SU-DHL-6 (cell line): ENCODE measurements around the gene INSIG1.

Experiments used
- H2AFZ ChIP-seq: fragments of 200-600 bp; sonication (generic); 2 replicates; pipeline ENCODE4 v1.6.1; 2014; ENCODE audit warnings: low read depth, mild to moderate bottlenecking, moderate library complexity, mixed read lengths, antibody characterized with exemption, low read length; ENCODE audit not compliant: severe bottlenecking
- H3F3A ChIP-seq: fragments of 200-600 bp; shearing (Covaris generic); 2 replicates; pipeline ENCODE4 v1.6.0; 2016; ENCODE audit warnings: antibody characterized with exemption, mild to moderate bottlenecking; ENCODE audit not compliant: insufficient read depth
- H3K27ac ChIP-seq: fragments of 200-600 bp; sonication (generic); 2 replicates; pipeline ENCODE4 v1.5.1; 2016; ENCODE audit warnings: low read depth, mild to moderate bottlenecking, low read length, moderate library complexity, mixed read lengths
- H3K27me3 ChIP-seq: fragments of 200-600 bp; sonication (generic), shearing (Covaris generic); 2 replicates; pipeline ENCODE4 v1.6.0; 2014; ENCODE audit warnings: mild to moderate bottlenecking, low read length
- H3K36me3 ChIP-seq: fragments of 200-600 bp; sonication (generic); 2 replicates; pipeline ENCODE4 v1.6.1; 2014; ENCODE audit warnings: mild to moderate bottlenecking, low read length, mixed read lengths
- H3K4me2 ChIP-seq: fragments of 300-600, 200-600 bp; shearing (Covaris generic), sonication (generic); 2 replicates; pipeline ENCODE4 v1.6.0; 2014; ENCODE audit warnings: low read length, low read depth, mild to moderate bottlenecking; ENCODE audit not compliant: poor library complexity, severe bottlenecking
- H3K4me3 ChIP-seq: fragments of 200-600 bp; sonication (generic); 2 replicates; pipeline ENCODE4 v1.5.1; 2014; ENCODE audit warnings: antibody characterized with exemption, low read length, mild to moderate bottlenecking, mixed read lengths; ENCODE audit not compliant: insufficient read depth, poor library complexity, severe bottlenecking
- H3K79me2 ChIP-seq: fragments of 200-600 bp; sonication (generic); 2 replicates; pipeline ENCODE4 v1.6.1; 2014; ENCODE audit warnings: mild to moderate bottlenecking, low read length, moderate library complexity; ENCODE audit not compliant: insufficient read depth
- H3K9ac ChIP-seq: fragments of 200-600 bp; sonication (generic); 2 replicates; pipeline ENCODE4 v1.7.0; 2014; ENCODE audit warnings: mild to moderate bottlenecking, low read length
- H3K9me2 ChIP-seq: fragments of 200-600 bp; sonication (generic); replicated peaks from 2 replicates; pipeline ENCODE4 v1.6.1; 2014; ENCODE audit warnings: low read length; ENCODE audit not compliant: insufficient read depth
- H3K9me3 ChIP-seq: fragments of 200-600 bp; sonication (generic); 2 replicates; pipeline ENCODE4 v1.6.1; 2014; ENCODE audit warnings: low read length, mixed read lengths; ENCODE audit not compliant: insufficient read depth
- H4K20me1 ChIP-seq: fragments of 200-600 bp; sonication (generic); 2 replicates; pipeline ENCODE4 v1.6.1; 2014; ENCODE audit warnings: low read depth, mild to moderate bottlenecking, antibody characterized with exemption, low read length, moderate library complexity, mixed read lengths
- CTCF ChIP-seq: fragments of 200-600 bp; sonication (generic); IDR thresholded peaks from one replicate; pipeline ENCODE4 v1.5.1; 2017; ENCODE audit warnings: antibody characterized with exemption, mild to moderate bottlenecking, low read length, moderate library complexity; ENCODE audit not compliant: insufficient read depth, poor library complexity, severe bottlenecking
- EZH2phosphoT487 ChIP-seq: fragments of 200-600 bp; sonication (generic), shearing (Covaris generic); conservative IDR thresholded peaks from 2 replicates; pipeline ENCODE4 v1.6.1; 2018; ENCODE audit warnings: mild to moderate bottlenecking, antibody characterized with exemption, low read length, moderate library complexity, mixed read lengths

The INSIG1 gene

DNA sequence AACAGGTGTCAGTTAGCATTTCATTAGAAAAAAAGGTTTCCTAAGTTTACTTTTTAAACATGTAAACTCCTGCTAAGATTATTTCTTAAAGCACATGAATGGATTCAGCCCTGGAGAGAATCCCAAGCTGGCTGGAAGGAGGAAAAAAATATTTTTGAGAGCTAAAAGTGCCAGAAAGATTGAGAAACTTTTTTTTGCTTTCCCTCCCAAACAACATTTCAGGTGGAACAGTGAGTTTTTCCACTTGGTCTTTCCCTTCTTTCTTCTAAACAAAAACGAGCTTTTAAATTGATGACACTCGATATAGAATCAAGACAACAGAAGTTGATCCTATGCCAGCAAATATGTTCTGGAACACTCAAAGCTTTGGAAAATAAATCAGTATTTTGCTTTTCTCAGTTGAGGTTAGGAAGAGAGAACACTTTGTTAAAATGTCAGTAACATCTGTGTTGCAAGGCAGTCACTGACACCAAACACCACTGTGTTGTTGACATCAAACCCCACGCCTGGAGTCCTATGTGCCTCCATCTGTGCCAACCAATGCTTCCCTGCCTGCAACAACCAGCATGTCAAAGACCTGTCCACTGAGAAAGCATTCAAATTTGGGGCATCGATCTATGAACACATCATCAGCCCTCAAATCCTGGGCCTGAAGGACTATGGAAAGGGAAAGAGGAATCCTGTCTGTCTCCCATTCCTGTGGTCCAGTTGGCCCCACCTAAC is 22.9 kb upstream of the INSIG1 start:
- Histone ChIP-seq H3K4me3 (no peak overlapping the region), H3K9me3 (no peaks in the 10 kb centered on the region), H3K27me3 (no peaks in the 10 kb centered on the region), H3K36me3 (no peaks in the 10 kb centered on the region), H2AFZ (no peak overlapping the region), H3K9me2 (no peaks in the 10 kb centered on the region), H3F3A (no peaks in the 10 kb centered on the region), H3K27ac (no peak overlapping the region), H3K79me2 (no peaks in the 10 kb centered on the region), H4K20me1 (no peaks in the 10 kb centered on the region), H3K4me2 (no peak overlapping the region), H3K9ac (no peak overlapping the region)
- TF ChIP-seq EZH2phosphoT487 = no peak
- TF ChIP-seq CTCF = no peak

DNA sequence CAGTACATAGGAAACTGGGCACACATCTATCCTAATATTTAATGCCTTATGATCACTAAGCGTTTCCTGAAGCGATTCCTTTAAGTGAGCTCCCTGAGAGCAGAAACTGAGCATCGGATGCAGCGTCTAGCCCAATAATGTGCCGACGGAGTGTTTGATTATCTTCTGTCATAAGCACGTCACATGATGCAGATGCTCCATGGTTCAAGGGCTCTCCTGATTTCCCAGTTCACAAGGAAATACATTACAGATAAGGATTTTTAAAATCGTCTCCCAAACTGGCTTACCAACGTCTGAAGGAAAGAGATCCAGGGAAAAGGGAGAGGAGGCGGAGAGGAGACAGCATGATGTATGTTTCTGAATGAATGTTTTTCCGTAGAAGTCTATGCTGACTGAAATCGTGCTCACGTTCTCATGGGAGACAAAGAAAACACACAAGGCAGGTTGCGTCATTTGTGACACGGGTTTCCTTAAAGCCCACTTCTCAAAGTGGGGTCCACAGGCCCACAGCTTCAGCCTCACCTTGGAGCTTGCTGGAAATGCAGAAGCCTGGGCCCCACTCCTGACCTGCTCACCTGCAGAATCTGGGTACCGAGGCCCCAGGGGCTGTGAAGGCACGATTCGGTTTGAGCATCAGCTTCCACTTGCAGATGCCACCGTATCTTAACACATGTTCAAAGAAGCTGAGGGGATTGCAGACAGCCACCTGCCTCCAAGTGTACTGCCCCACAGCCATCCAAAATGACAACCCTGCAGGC is 21.5 kb upstream of the INSIG1 start:
- TF ChIP-seq EZH2phosphoT487 (no peak), CTCF (no peak)
- Histone ChIP-seq H2AFZ (no peak overlapping the region), H3K27ac (no peak overlapping the region), H3K9me2 (no peaks in the 10 kb centered on the region), H3F3A (no peaks in the 10 kb centered on the region), H3K79me2 (no peaks in the 10 kb centered on the region), H4K20me1 (no peaks in the 10 kb centered on the region), H3K27me3 (no peaks in the 10 kb centered on the region), H3K4me3 (no peak overlapping the region), H3K9me3 (no peaks in the 10 kb centered on the region), H3K9ac (no peak overlapping the region), H3K36me3 (no peaks in the 10 kb centered on the region), H3K4me2 (no peak overlapping the region)

GRCh38 chr7:155276800-155277375 is 20.8 kb upstream of the INSIG1 start:
- no peaks in the 10 kb centered on the region for H3K9me2 ChIP-seq
- H3K9me3 ChIP-seq = no peaks in the 10 kb centered on the region
- no peak overlapping the region for H3K27ac ChIP-seq
- no peaks in the 10 kb centered on the region for H3F3A ChIP-seq
- H3K4me2 ChIP-seq = no peak overlapping the region
- H3K79me2 ChIP-seq = no peaks in the 10 kb centered on the region
- no peak for TF ChIP-seq EZH2phosphoT487
- no peak for TF ChIP-seq CTCF
- no peaks in the 10 kb centered on the region for H3K36me3 ChIP-seq
- H4K20me1 ChIP-seq = no peaks in the 10 kb centered on the region
- H3K9ac ChIP-seq = no peak overlapping the region
- no peak overlapping the region for H2AFZ ChIP-seq
- no peaks in the 10 kb centered on the region for H3K27me3 ChIP-seq
- no peak overlapping the region for H3K4me3 ChIP-seq
